GM23338 (cell line): ENCODE results near the gene VIL1. TPM values are rescaled to one million over a fixed set of nuclear protein-coding genes. Genes with fewer than 3 reads are reported as not detected.

ENCODE experiments used
- ATAC-seq: fragments of 200-7000 bp; cut with Tn5 transposase; 3 replicates; pipeline ENCODE4 v1.9.1; 2020
- DNase-seq: peaks from one replicate; pipeline ENCODE4 v3.0.0-alpha.2; 2015; ENCODE audit warnings: low spot score
- H2AFZ ChIP-seq: fragments of 200-600 bp; sonication (generic); 2 replicates; pipeline ENCODE4 v1.8.0; 2016; ENCODE audit warnings: antibody characterized with exemption, mild to moderate bottlenecking, moderate library complexity
- H3F3A ChIP-seq: fragments of 200-600 bp; sonication (generic); replicated peaks from 2 replicates; pipeline ENCODE4 v1.8.0; 2017; ENCODE audit warnings: antibody characterized with exemption, mixed run types, low read depth
- H3K27ac ChIP-seq: fragments of 200-600 bp; sonication (generic); 2 replicates; pipeline ENCODE4 v1.6.1; 2016; ENCODE audit warnings: low read depth
- H3K27me3 ChIP-seq: fragments of 200-600 bp; sonication (generic); 2 replicates; pipeline ENCODE4 v1.8.0; 2016; ENCODE audit warnings: mild to moderate bottlenecking, mixed run types, moderate library complexity; ENCODE audit not compliant: insufficient read depth
- H3K36me3 ChIP-seq: fragments of 200-600 bp; sonication (generic); 2 replicates; pipeline ENCODE4 v1.8.0; 2016; ENCODE audit warnings: mild to moderate bottlenecking; ENCODE audit not compliant: insufficient read depth
- H3K4me1 ChIP-seq: fragments of 200-600 bp; sonication (generic); 2 replicates; pipeline ENCODE4 v1.8.0; 2016; ENCODE audit warnings: mild to moderate bottlenecking, moderate library complexity; ENCODE audit not compliant: insufficient read depth
- H3K4me2 ChIP-seq: fragments of 200-600 bp; sonication (generic); 2 replicates; pipeline ENCODE4 v1.7.1; 2017; ENCODE audit warnings: mixed run types
- H3K4me3 ChIP-seq: fragments of 200-600 bp; sonication (generic); 2 replicates; pipeline ENCODE4 v1.6.1; 2016; ENCODE audit warnings: mixed run types
- H3K79me2 ChIP-seq: fragments of 200-600 bp; sonication (generic); replicated peaks from 2 replicates; pipeline ENCODE4 v1.8.0; 2017; ENCODE audit warnings: mild to moderate bottlenecking; ENCODE audit not compliant: insufficient read depth
- H3K9me2 ChIP-seq: fragments of 200-600 bp; sonication (generic); 2 replicates; pipeline ENCODE4 v1.8.0; 2017; ENCODE audit not compliant: insufficient read depth
- H4K20me1 ChIP-seq: fragments of 200-600 bp; sonication (generic); replicated peaks from 2 replicates; pipeline ENCODE4 v1.8.0; 2017; ENCODE audit warnings: mild to moderate bottlenecking; ENCODE audit not compliant: insufficient read depth
- H3K27ac Mint-ChIP-seq: 2 replicates; pipeline ENCODE4 v1.8.0; 2020; ENCODE audit warnings: inconsistent platforms, mild to moderate bottlenecking, moderate library complexity, mixed read lengths
- H3K27me3 Mint-ChIP-seq: 3 replicates; pipeline ENCODE4 v1.8.0; 2022; ENCODE audit warnings: low read depth, mild to moderate bottlenecking, moderate library complexity, mixed read lengths, inconsistent platforms; ENCODE audit not compliant: insufficient read depth, poor library complexity
- H3K36me3 Mint-ChIP-seq: 3 replicates; pipeline ENCODE4 v1.8.0; 2021; ENCODE audit warnings: low read depth, mild to moderate bottlenecking, inconsistent platforms, moderate library complexity, mixed read lengths
- H3K4me1 Mint-ChIP-seq: 3 replicates; pipeline ENCODE4 v1.8.0; 2020; ENCODE audit warnings: mild to moderate bottlenecking, inconsistent platforms, mixed read lengths
- H3K4me3 Mint-ChIP-seq: 3 replicates; pipeline ENCODE4 v1.8.0; 2021; ENCODE audit warnings: moderate library complexity, mild to moderate bottlenecking, inconsistent platforms, mixed read lengths
- H3K9me3 Mint-ChIP-seq: 3 replicates; pipeline ENCODE4 v1.8.0; 2020; ENCODE audit warnings: moderate library complexity, mild to moderate bottlenecking, inconsistent platforms, mixed read lengths
- CREB1 ChIP-seq: fragments of 250-450 bp; sonication (Bioruptor Pico); IDR thresholded peaks from 2 replicates; pipeline ENCODE4 v1.5.0; 2020; ENCODE audit warnings: low read depth, mild to moderate bottlenecking, moderate library complexity
- CTCF ChIP-seq, 2 experiments: fragments of 200-600 bp in 1 of 2; sonication (generic) in 1 of 2; conservative IDR thresholded peaks; 2 replicates each; pipeline versions ENCODE4 v1.5.1 to v1.6.1; 2016 to 2017; ENCODE audit warnings: antibody characterized with exemption in 2 of 2, low read depth in 2 of 2, mild to moderate bottlenecking in 2 of 2, moderate library complexity in 1 of 2
- ETS1 ChIP-seq: IDR thresholded peaks from 2 replicates; pipeline ENCODE4 v1.6.1; 2016; ENCODE audit warnings: antibody characterized with exemption
- EZH2 ChIP-seq: fragments of 200-600 bp; sonication (generic); IDR thresholded peaks from one replicate; pipeline ENCODE4 v1.8.0; 2017; ENCODE audit warnings: antibody characterized with exemption, mild to moderate bottlenecking, low read depth; ENCODE audit not compliant: unreplicated experiment
- JUNB ChIP-seq: IDR thresholded peaks from one replicate; pipeline ENCODE4 v1.6.1; 2016; ENCODE audit warnings: antibody characterized with exemption; ENCODE audit not compliant: unreplicated experiment
- POLR2AphosphoS5 ChIP-seq: IDR thresholded peaks from 2 replicates; pipeline ENCODE4 v1.6.1; 2016; ENCODE audit warnings: antibody characterized with exemption, low read depth
- STAT1 ChIP-seq: IDR thresholded peaks from one replicate; pipeline ENCODE4 v1.6.1; 2016; ENCODE audit warnings: antibody characterized with exemption; ENCODE audit not compliant: unreplicated experiment
- ZNF331 ChIP-seq: fragments of 250-450 bp; sonication (Bioruptor Pico); IDR thresholded peaks from 2 replicates; pipeline ENCODE4 v1.5.0; 2020; ENCODE audit warnings: low read depth, mild to moderate bottlenecking, moderate library complexity
- ZNF462 ChIP-seq: fragments of 250-450 bp; sonication (Bioruptor Pico); IDR thresholded peaks from 2 replicates; pipeline ENCODE4 v1.5.0; 2020; ENCODE audit warnings: mild to moderate bottlenecking, moderate library complexity
- polyA plus RNA-seq: library from polyadenylated mRNA; unstranded; fragments of >200 nt; fragmentation: Nextera tagmentation; extraction: Ambion mirVana; gene quantifications from 2 replicates; pipeline ENCODE4 v1.2.1, GENCODE V29; 2016
- total RNA-seq: library from RNA; depleted of rRNA; stranded (reverse); fragments of >200 nt; shearing (Covaris generic); gene quantifications from 2 replicates; pipeline ENCODE4 v1.2.3, GENCODE V29; 2014

Gene VIL1
- total and polyA plus RNA-seq, 2 experiments from 2014 or later = 3.5 to 5.9 TPM

GRCh38 chr2:218427741-218428140 lies 8.8 kb downstream of the VIL1 start:
- H3K9me2 ChIP-seq = no peaks in the 10 kb centered on the region
- H3K36me3 ChIP-seq = no peaks in the 10 kb centered on the region
- no peak overlapping the region for H3K27ac Mint-ChIP-seq
- no peak overlapping the region for H3K4me3 Mint-ChIP-seq
- TF ChIP-seq EZH2 (no peak), ZNF331 (CRISPR knock-in tag) (no peak)
- no peaks in the 10 kb centered on the region for H3F3A ChIP-seq
- H3K27me3 ChIP-seq = no peaks in the 10 kb centered on the region
- peak overlapping the region; percentile 32; the same call in 1 of the 2 replicates for H2AFZ ChIP-seq
- no peak overlapping the region for H3K4me3 ChIP-seq
- H3K36me3 Mint-ChIP-seq = no peaks in the 10 kb centered on the region
- no peaks in the 10 kb centered on the region for H3K79me2 ChIP-seq
- DNase-seq (peak; percentile 62), ATAC-seq (peak; percentile 56)
- H3K27me3 Mint-ChIP-seq = peaks cover 5% of the 10 kb centered on the region
- no peak overlapping the region for H3K27ac ChIP-seq
- H3K4me1 Mint-ChIP-seq = no peaks in the 10 kb centered on the region
- no peaks in the 10 kb centered on the region for H3K9me3 Mint-ChIP-seq
- no peaks in the 10 kb centered on the region for H4K20me1 ChIP-seq
- H3K4me1 ChIP-seq = no peaks in the 10 kb centered on the region
- no peak overlapping the region for H3K4me2 ChIP-seq

- H3K27me3 Mint-ChIP-seq = peaks cover 7% of the 10 kb centered on the region
- DNase-seq = no peak
- H3K4me3 Mint-ChIP-seq = no peak overlapping the region
- ATAC-seq = no peak
- Histone ChIP-seq H3K27ac (no peak overlapping the region), H2AFZ (no peak overlapping the region), H3K79me2 (no peaks in the 10 kb centered on the region), H4K20me1 (no peaks in the 10 kb centered on the region), H3K4me2 (no peak overlapping the region), H3F3A (no peaks in the 10 kb centered on the region), H3K4me1 (no peaks in the 10 kb centered on the region), H3K9me2 (no peaks in the 10 kb centered on the region), H3K27me3 (no peaks in the 10 kb centered on the region), H3K36me3 (no peaks in the 10 kb centered on the region), H3K4me3 (no peak overlapping the region)
- H3K4me1 Mint-ChIP-seq = no peaks in the 10 kb centered on the region
- no peak overlapping the region for H3K27ac Mint-ChIP-seq
- H3K9me3 Mint-ChIP-seq = no peaks in the 10 kb centered on the region
- no peaks in the 10 kb centered on the region for H3K36me3 Mint-ChIP-seq
- TF ChIP-seq CREB1 (CRISPR knock-in tag) (no peak), ETS1 (no peak), JUNB (no peak), ZNF462 (CRISPR knock-in tag) (no peak), POLR2AphosphoS5 (no peak), CTCF (conservative IDR thresholded peaks at IDR 0.05; ENCODE audit: low read depth in 2 of 2) (no peak), STAT1 (no peak), ZNF331 (CRISPR knock-in tag) (no peak)
Measured at GRCh38 chr2:218428846-218429558, 10.1 kb downstream of the VIL1 start.
